ENCODE measurements around the gene MX2.
"Not testable (repeated sequence)": the region's sequence is repeated elsewhere in the genome, so short reads cannot be mapped to it uniquely, and the experiment has no call there.

Gene MX2

DNA sequence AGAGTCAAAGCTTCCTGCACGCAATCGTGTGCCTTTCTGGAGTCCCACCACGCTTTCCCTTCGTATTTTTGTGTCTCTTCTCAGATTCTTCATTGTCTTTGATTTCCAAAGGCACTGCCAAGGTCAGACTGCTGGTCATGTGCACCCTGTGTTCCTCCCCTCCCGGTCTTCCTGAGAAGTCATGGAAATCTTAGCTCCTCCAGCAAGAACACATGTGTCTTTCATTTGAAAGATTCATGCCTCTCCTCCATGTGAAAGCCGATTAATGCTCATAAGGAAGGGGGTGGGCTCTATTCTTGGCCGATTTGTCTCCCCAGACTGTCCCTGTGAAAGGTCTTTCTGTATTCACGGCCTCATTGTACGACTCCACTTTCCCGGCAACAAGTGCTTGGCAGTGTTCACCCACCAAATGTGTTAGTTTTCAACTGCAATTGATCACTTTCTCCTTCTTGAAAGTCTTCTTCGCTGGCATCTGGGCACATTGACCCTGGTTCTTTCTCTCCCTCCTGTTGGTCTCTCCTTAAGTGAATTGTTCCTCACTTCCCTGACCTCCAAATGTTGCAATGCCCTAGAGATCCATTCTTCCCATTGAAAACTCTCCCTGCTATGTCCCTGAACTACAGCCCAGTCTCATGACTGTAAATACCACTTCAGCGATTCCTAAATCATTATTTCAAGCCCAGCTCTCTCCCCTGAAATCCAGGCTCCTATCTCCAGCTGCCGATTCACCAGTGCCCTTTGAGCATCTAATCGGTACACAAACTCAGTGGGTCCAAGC is 25.4 kb downstream of the MX2 start:
- no peak for DNase-seq (ENCODE audit: low read depth)

GRCh38 chr21:41387824-41388223 is 26.0 kb downstream of the MX2 start:
- DNase-seq (ENCODE audit: low read depth), result no peak

GRCh38 chr21:41388259-41388658 is 26.4 kb downstream of the MX2 start:
- no peak for DNase-seq (ENCODE audit: low read depth)

- no peak for DNase-seq (ENCODE audit: low read depth)
These were observed 28.3 kb downstream of the MX2 start for GRCh38 chr21:41390043-41390639.

DNA sequence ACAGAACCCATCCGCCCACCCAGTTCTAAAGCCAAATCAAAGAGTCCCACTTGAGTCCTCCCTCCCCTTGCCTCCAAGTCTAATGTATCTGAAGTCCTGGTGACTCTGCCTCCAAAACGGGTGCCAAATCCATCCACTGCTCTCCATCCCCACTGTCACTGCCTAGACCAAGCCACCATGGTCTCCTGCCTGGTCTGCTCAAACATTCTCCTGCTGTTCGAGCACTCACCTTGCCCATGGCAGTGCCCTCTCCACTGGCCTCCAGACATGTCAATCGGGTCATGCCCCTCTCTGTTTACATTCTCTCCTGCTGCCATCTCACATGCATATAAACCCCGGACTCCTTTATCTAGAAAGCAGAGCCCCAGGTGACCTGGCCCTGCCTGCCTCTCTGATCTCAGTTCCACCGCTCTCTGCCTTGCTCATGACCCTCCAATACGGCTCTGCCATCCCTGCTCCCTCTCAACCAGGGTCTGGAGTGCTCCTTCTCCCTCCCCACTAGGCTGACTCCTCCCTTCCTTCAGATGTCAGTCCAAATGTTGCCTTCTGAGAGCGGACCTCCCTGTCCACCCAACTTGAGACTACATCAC is 32.1 kb downstream of the MX2 start:
- no peak for DNase-seq (ENCODE audit: low read depth)

GRCh38 chr21:41396558-41397075 is 34.8 kb downstream of the MX2 start:
- no peak for DNase-seq (ENCODE audit: low read depth)

GRCh38 chr21:41397471-41397891 is 35.7 kb downstream of the MX2 start:
- DNase-seq (ENCODE audit: low read depth), result no peak

DNA sequence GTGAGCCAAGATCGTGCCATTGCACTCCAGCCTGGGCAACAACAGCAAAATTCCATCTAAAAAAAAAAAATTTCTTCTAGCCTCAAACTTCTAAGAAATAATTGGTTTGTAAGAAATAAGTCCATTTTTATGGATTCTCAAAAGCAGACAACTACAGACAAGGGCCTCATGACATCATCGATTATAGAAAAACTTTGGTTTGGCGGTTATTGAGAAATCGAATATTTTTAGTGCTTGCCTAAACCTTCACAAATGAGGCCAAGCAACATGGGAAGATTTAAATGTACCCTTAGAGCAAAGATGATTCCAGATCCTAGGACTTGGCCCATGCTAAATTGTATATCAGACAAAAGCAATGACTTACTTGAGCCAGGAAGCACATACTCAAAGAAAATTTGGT is 36.4 kb downstream of the MX2 start:
- no peak for DNase-seq (ENCODE audit: low read depth)

DNA sequence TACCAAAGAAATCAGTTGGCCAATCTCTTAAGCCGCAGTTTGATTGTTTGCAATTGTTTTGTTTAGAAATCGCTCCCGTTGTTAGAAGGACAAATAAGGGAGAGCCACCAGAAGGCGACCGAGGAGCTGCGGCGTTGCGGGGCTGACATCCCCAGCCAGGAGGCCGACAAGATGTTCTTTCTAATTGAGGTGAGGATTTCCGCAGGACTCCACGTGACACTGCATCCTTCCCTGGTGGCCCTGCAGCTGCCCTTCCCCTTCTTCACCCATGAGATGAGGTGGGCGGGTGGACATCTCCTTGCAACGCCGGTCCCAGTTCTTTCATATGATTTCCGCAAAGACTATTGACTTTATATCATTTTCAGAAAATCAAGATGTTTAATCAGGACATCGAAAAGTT is 37.0 kb downstream of the MX2 start:
- no peak for DNase-seq (ENCODE audit: low read depth)

DNA sequence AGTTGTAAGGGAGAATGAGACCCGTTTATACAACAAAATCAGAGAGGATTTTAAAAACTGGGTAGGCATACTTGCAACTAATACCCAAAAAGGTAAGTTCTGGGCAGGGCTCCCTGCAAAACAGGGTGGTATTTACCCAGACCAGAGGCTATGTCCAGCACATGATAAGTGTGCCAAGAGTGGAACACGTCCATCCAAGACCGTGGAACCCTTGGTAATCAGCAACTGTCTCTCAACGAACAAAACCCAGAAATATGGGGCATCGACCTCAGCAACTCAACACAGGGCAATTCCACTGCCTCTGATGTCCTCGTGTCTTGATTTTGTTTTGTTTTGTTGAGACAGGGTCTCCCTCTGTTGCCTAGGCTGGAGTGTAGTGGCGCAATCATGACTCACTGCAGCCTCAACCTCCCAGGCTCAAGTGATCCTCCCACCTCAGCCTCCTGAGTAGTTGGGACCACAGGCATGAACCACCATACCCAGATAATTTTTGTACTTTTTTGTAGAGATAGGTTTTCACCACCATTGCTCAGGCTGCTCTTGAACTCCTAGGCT is 37.5 kb downstream of the MX2 start:
- DNase-seq (ENCODE audit: low read depth), result no peak

GRCh38 chr21:41402231-41402630 is 40.4 kb downstream of the MX2 start:
- DNase-seq (ENCODE audit: low read depth), result no peak

- DNase-seq (ENCODE audit: low read depth), result no peak
These were observed 41.0 kb downstream of the MX2 start for GRCh38 chr21:41402796-41403195.

DNA sequence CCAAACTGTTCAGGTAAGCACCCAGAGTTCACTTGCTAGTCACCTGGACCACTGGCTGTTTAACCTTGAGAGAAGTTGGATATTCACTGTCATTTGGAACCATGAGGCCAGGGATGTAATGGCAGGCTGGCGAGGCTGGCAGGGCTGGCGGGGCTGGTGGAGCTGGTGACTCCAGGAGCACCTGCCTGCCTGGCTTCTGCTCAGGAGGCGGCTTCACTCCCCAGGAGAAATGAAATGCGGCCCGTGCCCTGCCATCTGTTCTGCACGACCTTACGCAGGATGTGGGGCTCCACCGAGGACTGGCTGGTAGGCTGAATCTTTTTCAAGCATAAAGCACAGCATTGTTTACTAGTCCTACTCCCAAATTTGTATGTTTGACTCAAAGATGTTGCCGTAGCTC is 41.5 kb downstream of the MX2 start:
- DNase-seq (ENCODE audit: low read depth), result no peak

DNA sequence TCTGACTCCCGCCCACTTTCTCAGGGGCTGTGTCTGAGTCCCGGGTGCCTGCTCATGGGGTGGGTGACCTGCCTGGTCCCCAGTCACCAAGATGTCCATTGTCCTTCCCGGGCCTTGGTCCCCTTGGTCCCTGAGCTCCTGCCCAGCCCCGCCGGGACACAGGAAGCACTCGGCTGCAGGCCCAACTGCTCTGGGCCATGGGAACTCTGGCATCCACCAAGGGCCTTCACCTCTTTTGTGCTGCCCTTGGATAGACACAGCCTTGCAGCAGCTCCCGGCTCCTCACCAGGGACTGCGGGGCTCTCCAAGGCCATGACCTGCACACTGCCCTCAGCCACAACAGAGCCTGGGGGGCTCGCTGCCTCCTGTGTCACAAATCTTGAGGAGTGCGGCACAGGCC is 42.1 kb downstream of the MX2 start:
- no peak for DNase-seq (ENCODE audit: low read depth)

DNA sequence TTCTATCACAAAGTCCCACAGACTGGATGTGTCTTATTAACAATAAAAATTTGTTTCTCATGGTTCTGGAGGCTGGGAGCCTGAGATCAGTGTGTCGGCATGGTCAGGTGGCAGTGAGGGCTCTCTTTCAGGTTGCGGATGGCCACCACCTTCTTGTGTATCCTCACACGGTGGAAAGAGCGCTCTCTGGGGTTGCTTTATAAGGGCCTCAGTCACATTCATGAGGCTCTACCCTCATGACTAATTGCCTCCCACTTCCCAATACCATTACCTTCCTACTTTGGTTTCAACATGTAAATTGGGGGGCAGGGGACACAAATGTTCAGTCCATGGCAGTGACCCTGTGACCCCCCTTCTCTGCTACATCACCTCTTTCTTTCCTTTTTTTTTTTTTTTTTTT is 43.5 kb downstream of the MX2 start:
- no peak for DNase-seq (ENCODE audit: low read depth)

DNA sequence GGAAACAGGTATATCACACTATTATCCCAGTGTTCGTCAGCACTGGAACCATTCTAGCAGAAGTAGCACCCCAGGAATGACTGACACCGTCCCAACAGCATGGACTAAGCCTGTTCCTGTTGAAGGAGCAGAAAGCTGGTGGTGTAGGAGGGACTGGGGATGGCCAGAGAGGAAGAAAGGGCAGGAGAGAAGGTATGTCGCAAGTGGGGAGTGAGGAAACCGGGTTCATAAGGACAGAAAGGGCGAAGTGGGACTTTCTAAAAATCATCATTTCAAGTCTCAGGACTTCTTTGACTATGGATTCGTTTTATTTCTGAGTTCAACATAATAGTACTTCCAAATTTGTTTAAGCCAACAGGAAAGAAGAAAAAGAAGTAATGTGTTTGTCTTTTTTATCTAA is 44.5 kb downstream of the MX2 start:
- no peak for DNase-seq (ENCODE audit: low read depth)

DNA sequence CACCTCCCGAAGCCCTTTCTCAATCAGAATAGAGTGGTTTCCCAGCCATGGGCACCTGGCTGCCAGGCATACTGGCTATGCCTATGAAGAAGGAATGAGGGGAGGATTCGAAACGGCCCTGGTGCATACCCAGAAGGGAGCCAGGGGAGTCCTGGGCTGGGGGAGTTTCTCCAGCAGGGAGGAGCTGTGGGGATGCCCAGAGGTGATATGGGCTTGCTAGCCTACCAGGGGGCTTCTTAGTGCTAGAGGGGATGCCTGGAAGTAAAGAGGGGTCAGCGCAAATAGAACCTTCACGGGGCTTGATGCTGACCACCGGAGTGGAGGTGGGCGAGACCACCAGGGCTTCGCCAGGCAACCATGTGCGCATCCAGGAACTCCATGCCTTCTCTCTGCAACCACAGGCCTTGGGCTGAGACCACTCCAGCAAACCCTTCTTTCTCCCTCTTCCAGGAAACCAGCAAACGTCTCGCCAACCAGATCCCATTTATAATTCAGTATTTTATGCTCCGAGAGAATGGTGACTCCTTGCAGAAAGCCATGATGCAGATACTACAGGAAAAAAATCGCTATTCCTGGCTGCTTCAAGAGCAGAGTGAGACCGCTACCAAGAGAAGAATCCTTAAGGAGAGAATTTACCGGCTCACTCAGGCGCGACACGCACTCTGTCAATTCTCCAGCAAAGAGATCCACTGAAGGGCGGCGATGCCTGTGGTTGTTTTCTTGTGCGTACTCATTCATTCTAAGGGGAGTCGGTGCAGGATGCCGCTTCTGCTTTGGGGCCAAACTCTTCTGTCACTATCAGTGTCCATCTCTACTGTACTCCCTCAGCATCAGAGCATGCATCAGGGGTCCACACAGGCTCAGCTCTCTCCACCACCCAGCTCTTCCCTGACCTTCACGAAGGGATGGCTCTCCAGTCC is 46.0 kb downstream of the MX2 start:
- DNase-seq (ENCODE audit: low read depth), result no peak

- DNase-seq (ENCODE audit: low read depth), result no peak
These were observed 48.5 kb downstream of the MX2 start for GRCh38 chr21:41410361-41410760.

DNA sequence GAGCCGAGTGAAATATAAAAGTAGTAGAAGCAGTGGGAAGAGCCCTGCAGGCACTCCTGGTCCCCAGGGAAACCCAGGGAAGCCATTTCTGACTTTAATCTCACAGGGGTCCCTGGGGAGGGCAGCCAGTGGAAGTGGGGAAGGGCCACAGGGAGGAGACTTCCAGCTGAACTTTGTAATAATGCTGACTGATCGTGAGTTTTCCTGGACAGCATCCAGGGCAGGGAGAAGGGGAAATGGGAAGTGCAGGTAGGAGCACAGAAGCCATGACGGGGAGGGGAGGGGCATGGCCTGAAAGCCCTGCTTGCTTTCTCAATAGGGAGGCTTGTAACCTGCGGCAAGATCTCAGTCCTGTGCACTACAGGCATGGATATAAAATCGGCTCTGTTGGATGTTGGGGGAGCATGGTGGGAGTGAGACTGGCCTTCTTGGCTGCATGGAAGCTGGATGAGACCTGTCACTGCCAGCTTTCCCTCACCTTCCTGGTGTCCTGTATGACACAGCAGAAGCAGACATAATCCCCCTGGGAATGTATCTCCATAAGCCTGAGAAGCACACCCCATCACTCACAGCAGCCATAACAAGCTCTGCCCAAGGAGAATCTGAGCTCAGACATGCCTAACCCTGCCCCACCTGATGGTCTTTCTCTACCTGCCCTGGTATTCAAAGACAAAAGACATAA is 49.1 kb downstream of the MX2 start:
- DNase-seq (ENCODE audit: low read depth), result no peak

GRCh38 chr21:41411449-41412089 is 49.7 kb downstream of the MX2 start:
- no peak for DNase-seq (ENCODE audit: low read depth)

DNA sequence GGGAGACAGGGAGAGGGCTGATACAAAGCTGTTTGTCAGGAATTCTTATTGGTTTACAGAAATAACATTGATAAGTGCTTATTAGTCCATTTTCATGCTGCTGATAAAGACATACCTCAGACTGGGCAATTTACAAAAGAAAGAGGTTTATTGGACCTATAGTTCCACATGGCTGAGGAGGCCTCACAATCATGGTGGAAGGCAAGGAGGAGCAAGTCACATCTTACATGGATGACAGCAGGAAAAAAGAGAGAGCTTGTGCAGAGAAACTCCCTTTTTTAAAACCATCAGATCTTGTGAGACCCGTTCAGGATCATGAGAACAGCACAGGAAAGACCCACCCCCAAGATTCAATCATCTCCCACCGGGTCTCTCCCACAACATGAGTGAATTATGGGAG is 55.7 kb downstream of the MX2 start:
- DNase-seq (ENCODE audit: low read depth), result not testable (repeated sequence)
